GM19099 (cell line): ENCODE data around the gene PABPN1L.

Experiments
- POLR2A ChIP-seq: IDR thresholded peaks from 3 replicates; pipeline ENCODE4 v1.6.1; 2011; ENCODE audit warnings: low read depth; ENCODE audit not compliant: insufficient read length; ENCODE audit errors: extremely low read depth

Gene PABPN1L

GRCh38 chr16:88906020-88906419 lies 39.6 kb upstream of the PABPN1L start:
- TF ChIP-seq POLR2A, result no peak

GRCh38 chr16:88905563-88905962 lies 39.1 kb upstream of the PABPN1L start:
- no peak for TF ChIP-seq POLR2A

GRCh38 chr16:88904676-88905365 lies 38.4 kb upstream of the PABPN1L start:
- TF ChIP-seq POLR2A, result no peak

DNA sequence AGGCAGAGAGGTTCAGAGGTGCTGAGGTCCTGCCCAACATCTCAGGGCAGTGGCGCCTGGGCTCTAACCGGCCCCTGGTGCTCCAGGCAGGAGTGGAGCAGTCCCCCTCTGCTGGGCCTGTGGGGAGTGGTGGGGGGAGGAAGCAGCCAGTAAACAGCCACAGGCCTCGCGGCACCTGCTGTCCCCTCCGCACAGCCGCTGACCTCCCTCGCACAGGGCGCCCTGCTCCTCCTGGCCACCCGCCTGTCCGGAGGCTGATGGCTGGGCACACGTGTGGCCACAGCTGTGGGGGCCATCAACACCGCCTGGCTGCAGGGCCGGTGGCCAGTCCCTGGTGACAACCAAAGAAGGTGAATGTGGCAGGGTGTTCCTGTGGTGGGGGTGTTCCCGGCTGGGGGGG lies 36.8 kb upstream of the PABPN1L start:
- TF ChIP-seq POLR2A, result no peak

GRCh38 chr16:88902744-88903143 lies 36.3 kb upstream of the PABPN1L start:
- TF ChIP-seq POLR2A, result no peak

- TF ChIP-seq POLR2A, result no peak
These were observed 35.4 kb upstream of the PABPN1L start for GRCh38 chr16:88901718-88902337.

DNA sequence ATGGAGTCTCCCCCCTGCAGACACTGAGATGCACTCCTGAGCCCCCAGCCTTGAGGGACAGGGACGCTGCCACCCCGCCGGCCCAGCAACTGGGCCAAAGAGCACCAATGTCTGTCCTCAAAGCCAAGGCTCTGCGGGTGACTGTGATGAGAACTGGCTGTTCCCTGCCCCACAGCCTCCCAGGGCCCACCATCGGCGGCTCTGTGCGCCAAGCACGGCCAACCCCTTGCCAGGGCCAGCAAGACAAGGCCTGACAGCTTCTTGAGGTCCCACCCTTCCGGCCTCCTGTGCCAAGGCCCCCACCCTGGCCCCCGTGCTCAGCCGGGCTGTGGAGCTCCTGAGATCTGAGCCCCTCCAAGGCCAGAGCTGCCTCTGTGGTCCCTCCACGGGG lies 34.2 kb upstream of the PABPN1L start:
- TF ChIP-seq POLR2A, result no peak

DNA sequence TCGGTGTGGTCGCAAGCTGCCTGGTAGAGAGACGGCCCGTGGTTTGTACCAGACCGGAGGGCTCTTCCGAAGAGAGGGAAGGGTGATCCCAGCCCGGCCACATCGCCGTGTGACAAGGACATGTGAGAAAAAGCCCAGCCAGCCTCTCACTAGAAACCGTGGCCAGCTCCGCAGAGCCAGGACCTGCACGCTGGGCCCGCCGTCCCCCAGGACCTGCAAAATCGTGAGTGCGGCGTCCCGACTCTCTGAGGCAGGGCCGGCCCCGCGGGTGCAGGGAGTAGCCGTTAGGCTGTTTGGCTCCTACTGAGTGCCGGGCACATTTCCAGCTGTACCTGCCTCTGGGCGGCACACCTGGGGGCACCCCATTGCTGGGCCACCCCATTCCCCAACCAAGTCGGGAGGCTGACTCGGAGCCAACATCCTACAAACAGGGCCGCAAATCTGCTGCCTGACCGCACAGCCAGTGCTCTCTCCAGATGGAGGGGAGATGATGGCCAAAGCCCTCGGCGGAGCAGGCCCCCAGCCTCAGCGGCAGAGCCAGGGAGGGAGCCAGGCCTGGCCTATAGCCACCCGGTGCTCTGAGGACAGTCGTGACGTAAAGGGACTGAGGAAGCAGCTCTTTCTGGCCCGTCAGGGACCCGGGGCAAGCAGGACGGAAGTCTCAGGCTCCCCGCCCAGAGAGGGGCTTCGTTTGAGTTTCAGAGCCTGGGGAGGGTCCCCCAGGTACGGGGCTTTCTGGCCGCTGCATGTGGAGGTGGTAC lies 33.6 kb upstream of the PABPN1L start:
- no peak for TF ChIP-seq POLR2A

DNA sequence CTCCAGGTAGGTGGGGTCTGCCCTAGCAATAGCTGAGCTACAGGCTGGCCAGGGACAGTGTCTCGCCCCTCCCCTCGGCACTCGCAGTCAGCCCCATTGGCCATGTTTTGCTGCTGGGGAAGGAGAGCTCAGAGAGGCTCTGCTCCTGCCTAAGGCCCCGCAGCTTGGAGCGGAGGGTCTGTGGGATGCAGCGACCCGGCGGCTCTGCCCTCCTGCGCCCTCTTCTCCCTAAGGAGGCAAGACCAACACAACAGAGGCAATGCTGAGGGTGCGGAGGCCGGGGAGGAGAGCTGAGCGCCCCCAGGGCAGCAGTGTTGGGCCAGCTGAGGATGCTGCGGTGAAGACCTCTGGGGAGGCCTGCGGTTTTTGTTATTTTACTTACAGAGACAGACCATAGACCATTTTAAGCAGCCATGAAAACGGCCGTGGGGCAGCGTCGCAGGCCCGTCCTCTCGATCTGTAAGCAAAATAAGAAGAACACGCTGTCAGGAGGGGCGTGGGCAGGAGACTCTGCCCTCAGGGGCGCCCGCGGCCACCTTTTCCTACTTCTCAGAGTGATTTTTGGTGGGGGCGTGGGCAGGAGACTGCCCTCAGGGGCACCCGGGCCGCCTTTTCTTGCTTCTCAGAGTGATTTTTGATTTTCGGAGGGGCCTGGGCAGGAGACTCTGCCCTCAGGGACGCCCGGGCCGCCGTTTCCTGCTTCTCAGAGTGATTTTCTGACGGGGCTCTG lies 31.4 kb upstream of the PABPN1L start:
- TF ChIP-seq POLR2A, result no peak

DNA sequence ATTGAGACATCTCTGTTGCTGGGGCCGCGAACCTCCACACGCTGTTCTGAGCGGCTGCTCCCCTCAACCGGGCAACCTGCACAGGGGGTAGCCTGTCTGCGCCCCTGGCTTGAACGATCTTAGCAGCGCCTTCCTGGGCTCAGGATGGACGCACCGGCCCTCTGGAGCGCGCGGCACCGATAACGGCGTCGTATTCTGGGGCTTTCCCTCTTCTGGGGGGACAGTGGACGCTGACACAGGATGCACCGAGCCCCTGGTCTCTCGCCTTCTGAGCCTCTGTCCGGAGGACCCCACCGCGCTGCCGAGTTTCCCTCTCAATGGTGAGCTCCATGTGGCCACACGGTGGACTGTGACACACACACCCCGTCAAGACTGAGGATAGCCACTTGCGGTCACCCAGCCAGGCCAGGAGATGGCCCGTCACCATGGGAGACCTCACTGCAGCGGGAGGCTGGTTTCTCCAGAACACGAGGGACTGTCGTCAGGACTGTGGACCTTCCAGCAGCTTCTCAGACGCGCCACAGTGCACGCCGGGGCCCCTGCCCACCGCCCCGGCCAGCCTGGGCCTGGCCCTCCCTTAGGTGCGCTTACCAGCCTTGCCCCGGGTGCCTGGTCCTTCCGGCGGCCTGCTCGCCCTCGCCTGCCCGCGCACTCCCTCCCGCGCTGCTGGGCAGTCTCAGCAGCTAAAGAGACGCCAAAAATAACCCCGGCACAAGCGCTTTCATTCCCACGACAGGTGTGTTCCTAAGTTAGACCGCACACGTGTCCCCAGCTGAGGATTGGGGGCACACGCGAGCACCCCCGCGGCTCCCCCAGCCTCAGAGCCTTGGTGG lies 30.0 kb upstream of the PABPN1L start:
- TF ChIP-seq POLR2A, result no peak

DNA sequence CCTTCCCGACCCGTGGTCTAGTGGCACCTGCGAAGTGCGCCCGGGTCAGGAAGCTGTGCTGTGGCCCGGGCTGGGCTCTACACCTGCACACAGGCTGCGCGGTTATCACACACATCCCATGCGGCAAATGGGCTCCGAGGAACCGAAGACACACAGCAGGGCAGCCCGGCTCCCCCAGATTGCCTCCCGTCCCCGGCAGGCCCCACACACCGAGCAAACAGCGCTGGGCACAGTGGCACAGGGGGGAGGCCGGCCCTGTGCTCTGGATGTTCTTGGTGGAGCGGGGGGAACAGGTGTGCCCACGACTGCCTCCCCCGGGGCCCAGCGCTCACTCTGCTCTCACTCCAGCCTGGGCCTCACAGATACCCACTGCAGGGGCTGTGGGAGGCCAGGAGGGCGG lies 28.9 kb upstream of the PABPN1L start:
- no peak for TF ChIP-seq POLR2A

DNA sequence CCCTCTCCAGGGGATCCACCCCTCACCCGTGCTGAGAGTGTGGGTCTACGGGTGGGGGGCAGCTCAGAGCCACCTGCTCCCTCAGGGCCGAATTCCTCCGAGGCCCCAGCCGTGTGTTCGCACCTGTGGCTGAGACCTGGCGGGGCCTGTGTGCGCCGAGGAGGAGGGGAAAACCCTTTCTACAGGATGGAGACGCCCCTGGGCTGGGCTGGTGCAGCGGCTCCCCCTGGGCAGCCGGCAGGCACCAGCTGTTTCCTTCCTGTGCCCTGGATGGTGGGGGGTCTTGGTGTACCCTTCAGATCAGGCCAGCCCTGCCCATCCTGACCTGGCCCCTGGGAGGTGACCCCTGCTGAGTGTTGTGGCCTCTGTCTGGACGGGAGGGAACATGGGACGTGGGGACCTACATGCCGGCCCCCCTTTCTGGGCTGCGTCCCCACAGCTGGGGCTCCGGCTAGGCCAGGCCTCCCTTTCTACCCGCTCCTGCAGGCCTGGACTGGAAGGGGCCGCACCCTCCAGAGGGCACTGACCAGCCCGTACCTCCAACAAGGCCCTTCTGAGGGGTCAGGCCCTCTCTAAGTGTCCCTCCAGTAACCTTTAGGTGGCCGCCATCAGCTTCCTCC lies 28.3 kb upstream of the PABPN1L start:
- TF ChIP-seq POLR2A, result no peak

- TF ChIP-seq POLR2A, result no peak
These were observed 26.9 kb upstream of the PABPN1L start for GRCh38 chr16:88893127-88893968.
